Pancreas (tissue), 10 donors: Measurements from ENCODE around the gene PAPOLG. TPM values are rescaled to one million over a fixed set of nuclear protein-coding genes. Genes with fewer than 3 reads are reported as not detected.

Source experiments
- ATAC-seq, 4 donors: fragments of 200-7000 bp; cut with Tn5 transposase; one replicate each; pipeline versions ENCODE4 v1.8.0 to v1.9.1; 2020; ENCODE audit warnings: mild to moderate bottlenecking in 4 of 4, moderate library complexity in 4 of 4
- DNase-seq, 6 donors: peaks; one replicate each; pipeline ENCODE4 v3.0.0-alpha.2; 2020
- FAIRE-seq: peaks from 2 replicates; lab custom pipeline; 2012; peaks lifted over from hg19 to GRCh38; lab: Jason Lieb, UNC
- H3K27ac ChIP-seq, 4 donors: fragments of 200-600 bp; sonication (generic); 1 replicate in 3 of 4; 2 replicates in 1 of 4; pipeline versions ENCODE4 v1.5.0 to v1.8.0; 2020
- H3K27me3 ChIP-seq, 4 donors: fragments of 200-600 bp; one replicate each; pipeline ENCODE4 v1.8.0; 2021
- H3K36me3 ChIP-seq, 3 donors: fragments of 200-600 bp; sonication (generic) in 1 of 3; one replicate each; pipeline versions ENCODE4 v1.5.0 to v1.8.0; 2020 to 2021
- H3K4me1 ChIP-seq, 3 donors: fragments of 200-600 bp; one replicate each; pipeline ENCODE4 v1.8.0; 2021
- H3K4me3 ChIP-seq, 4 donors: fragments of 200-600 bp; sonication (generic) in 2 of 4; one replicate each; pipeline versions ENCODE4 v1.5.0 to v1.8.0; 2020 to 2021
- H3K9me3 ChIP-seq, 4 donors: fragments of 200-600 bp; one replicate each; pipeline ENCODE4 v1.8.0; 2021
- CTCF ChIP-seq, 4 donors: fragments of 200-600 bp; sonication (generic) in 3 of 4; IDR thresholded peaks; one replicate each; pipeline versions ENCODE4 v1.5.0 to v1.8.0; 2021; ENCODE audit warnings: antibody characterized with exemption in 4 of 4
- WGBS, 2 donors: extraction: QIAGEN DNeasy Blood & Tissue Kit; methylation state at CpG; one replicate each; pipeline ENCODE4 v1.1.7; 2013; 5-methylcytosine and 5-hydroxymethylcytosine counted together
- intact Hi-C, 3 donors: fragments of 100-400 bp; cut with DNase I; formaldehyde crosslinking; loops; one replicate each; pipeline versions ENCODE4 v1.11.1 to v1.14.2; 2022
- polyA plus RNA-seq, 2 donors: library from polyadenylated mRNA; stranded (reverse); fragments of 200-250 nt; gene quantifications; one replicate each; pipeline ENCODE4 v1.2.3, GENCODE V29; 2013
- total RNA-seq, 6 donors: library from RNA; stranded (reverse); fragmentation: NEBNext Ultra II Directional in 4 of 6; extraction: Animal tissue kit (Norgen Biotek cat#: 25700) in 4 of 6; gene quantifications; one replicate each; pipeline versions ENCODE4 v1.2.1 to v1.2.4, GENCODE V29; 2021 to 2023
- donor health status: healthy with polysubstance abuse.
- donor health status: DM: no; HTN: no; CAD: no; lungs with moderate emphysema.
- donor health status: DM: no; HTN: no; CAD: no.
- donor health status: control.
- donor health status: control.
- donor health status: Bipolar disorder and iron deficiency.
- donor health status: DM: yes; HTN: yes; CAD: no.
- donor health status: DM: no; HTN: no; CAD: no.
- donor health status: DM: no; HTN: no; CAD: no.
- donor health status: DM: yes; HTN: yes; CAD: no.

The PAPOLG gene
- total and polyA plus RNA-seq, 8 donors = 2.2 to 8.7 (median 3.7) TPM

GRCh38 chr2:60766283-60766682 is 10.2 kb downstream of the PAPOLG start:
- no peak overlapping the region for H3K27ac ChIP-seq
- H3K27me3 ChIP-seq = no peaks in the 10 kb centered on the region
- no peak for TF ChIP-seq CTCF (IDR thresholded peaks at IDR 0.05)
- DNase-seq (no peak), FAIRE-seq (no peak), ATAC-seq (no peak)
- H3K36me3 ChIP-seq = peaks cover 0 to 51% (median 17%) of the 10 kb centered on the region in 3 donors
- H3K4me1 ChIP-seq = no peaks in the 10 kb centered on the region
- intact Hi-C loops = no loop called here
- H3K9me3 ChIP-seq = no peaks in the 10 kb centered on the region
- H3K4me3 ChIP-seq = no peak overlapping the region
- 96 to 100% methylated on average over 3 of the region's 3 CpGs for WGBS, 2 donors

- no peaks in the 10 kb centered on the region for H3K27me3 ChIP-seq
- peaks cover 0 to 51% (median 4%) of the 10 kb centered on the region in 3 donors for H3K36me3 ChIP-seq
- no peak overlapping the region for H3K4me3 ChIP-seq
- intact Hi-C loops = no loop called here
- FAIRE-seq (no peak), DNase-seq (no peak), ATAC-seq (no peak)
- H3K4me1 ChIP-seq = no peaks in the 10 kb centered on the region
- no peaks in the 10 kb centered on the region for H3K9me3 ChIP-seq
- WGBS, 2 donors = 98% methylated on average over 3 of the region's 3 CpGs
- H3K27ac ChIP-seq = no peak overlapping the region
- no peak for TF ChIP-seq CTCF (IDR thresholded peaks at IDR 0.05)
Measured at GRCh38 chr2:60771508-60771907, 15.4 kb downstream of the PAPOLG start.

- DNase-seq (no peak), ATAC-seq (no peak), FAIRE-seq (no peak)
- intact Hi-C loops = no loop called here
- 83% methylated on average over 2 of the region's 2 CpGs for WGBS, 2 donors
- H3K27me3 ChIP-seq = no peaks in the 10 kb centered on the region
- H3K4me1 ChIP-seq = peaks cover 0 to 9% (median 0%) of the 10 kb centered on the region in 3 donors
- peaks cover 0 to 37% (median 0%) of the 10 kb centered on the region in 3 donors for H3K36me3 ChIP-seq
- no peaks in the 10 kb centered on the region for H3K9me3 ChIP-seq
- TF ChIP-seq CTCF (IDR thresholded peaks at IDR 0.05) = no peak
- H3K27ac ChIP-seq = no peak overlapping the region
- no peak overlapping the region for H3K4me3 ChIP-seq
Measured at GRCh38 chr2:60775048-60775639, 19.1 kb downstream of the PAPOLG start.

- Histone ChIP-seq H3K9me3 (no peaks in the 10 kb centered on the region), H3K4me3 (no peak overlapping the region), H3K27me3 (no peaks in the 10 kb centered on the region), H3K36me3 (peaks cover 0 to 20% (median 0%) of the 10 kb centered on the region in 3 donors), H3K27ac (no peak overlapping the region), H3K4me1 (peaks cover 0 to 9% (median 0%) of the 10 kb centered on the region in 3 donors)
- intact Hi-C loops = no loop called here
- 92 to 96% methylated on average over 3 of the region's 3 CpGs for WGBS, 2 donors
- ATAC-seq = no peak
- DNase-seq = no peak
- no peak for FAIRE-seq
- no peak for TF ChIP-seq CTCF (IDR thresholded peaks at IDR 0.05)
Measured at GRCh38 chr2:60778352-60778751, 22.3 kb downstream of the PAPOLG start.

GRCh38 chr2:60779426-60779825 is 23.4 kb downstream of the PAPOLG start:
- Histone ChIP-seq H3K4me3 (no peak overlapping the region), H3K27ac (no peak overlapping the region), H3K4me1 (peaks cover 0 to 9% (median 0%) of the 10 kb centered on the region in 3 donors), H3K9me3 (no peaks in the 10 kb centered on the region), H3K27me3 (no peaks in the 10 kb centered on the region), H3K36me3 (peaks cover 0 to 27% (median 8%) of the 10 kb centered on the region in 3 donors)
- no peak for TF ChIP-seq CTCF (IDR thresholded peaks at IDR 0.05)
- no peak for FAIRE-seq
- ATAC-seq = no peak
- DNase-seq = no peak
- intact Hi-C loops = no loop called here
- WGBS, 2 donors = 32 to 33% methylated on average over 5 of the region's 5 CpGs
